SJSA1 (cell line): Measurements from ENCODE around the gene HBA1. TPM values are rescaled to one million over a fixed set of nuclear protein-coding genes. Genes with fewer than 3 reads are reported as not detected.
A peak's percentile ranks its signal among the peaks of the same experiment; 100 is the strongest.
"Not testable (repeated sequence)": the region's sequence is repeated elsewhere in the genome, so short reads cannot be mapped to it uniquely, and the experiment has no call there.

Experiments
- DNase-seq, 2 experiments: peaks; one replicate each; pipeline ENCODE4 v3.0.0-alpha.2; 2015 to 2020; ENCODE audit warnings: low spot score in 2 of 2, low read depth in 1 of 2
- H3K27ac ChIP-seq: fragments of 250-450 bp; sonication (Bioruptor Pico); 2 replicates; pipeline ENCODE4 v1.5.1; 2020; ENCODE audit warnings: mild to moderate bottlenecking, moderate library complexity
- H3K27me3 ChIP-seq: fragments of 250-450 bp; sonication (Bioruptor Pico); replicated peaks from 2 replicates; pipeline ENCODE4 v1.5.1; 2020; ENCODE audit warnings: mild to moderate bottlenecking, moderate library complexity
- H3K36me3 ChIP-seq: fragments of 250-450 bp; sonication (Bioruptor Pico); 2 replicates; pipeline ENCODE4 v1.5.1; 2020; ENCODE audit warnings: mild to moderate bottlenecking
- H3K4me1 ChIP-seq: fragments of 250-450 bp; sonication (Bioruptor Pico); replicated peaks from 2 replicates; pipeline ENCODE4 v1.6.1; 2021; ENCODE audit warnings: mild to moderate bottlenecking
- H3K4me3 ChIP-seq: fragments of 250-450 bp; sonication (Bioruptor Pico); 2 replicates; pipeline ENCODE4 v1.5.1; 2020; ENCODE audit warnings: mild to moderate bottlenecking
- H3K9me3 ChIP-seq: fragments of 250-450 bp; sonication (Bioruptor Pico); replicated peaks from 2 replicates; pipeline ENCODE4 v1.5.1; 2020; ENCODE audit warnings: mild to moderate bottlenecking
- total RNA-seq: library from RNA; depleted of rRNA; stranded (reverse); fragments of >200 nt; shearing (Covaris generic); gene quantifications from 2 replicates; pipeline ENCODE4 v1.2.3, GENCODE V29; 2014; rRNA removed

The HBA1 gene
- total RNA-seq = not detected in 2 replicates

GRCh38 chr16:176477-177382, at the start of gene HBA1:
Gene HBA1 (plus strand): TSS chr16:176680. CDS start chr16:176717, 37 bp downstream.
- DNase-seq, H3K9me3 ChIP-seq, H3K27ac ChIP-seq, H3K4me3 ChIP-seq, H3K36me3 ChIP-seq: not testable (repeated sequence)
- Histone ChIP-seq H3K4me1 (peaks cover 19% of the 10 kb centered on the region), H3K27me3 (peaks cover 60% of the 10 kb centered on the region)

- Histone ChIP-seq H3K4me3 (no peak overlapping the region), H3K9me3 (no peaks in the 10 kb centered on the region), H3K27ac (no peak overlapping the region), H3K27me3 (no peaks in the 10 kb centered on the region), H3K36me3 (no peaks in the 10 kb centered on the region), H3K4me1 (no peaks in the 10 kb centered on the region)
- no peak for DNase-seq
These were observed 47.4 kb upstream of the HBA1 start for GRCh38 chr16:129075-129474.

GRCh38 chr16:130533-131173, 45.8 kb upstream of the HBA1 start:
- H3K4me3 ChIP-seq = no peak overlapping the region
- no peak overlapping the region for H3K27ac ChIP-seq
- no peaks in the 10 kb centered on the region for H3K4me1 ChIP-seq
- no peaks in the 10 kb centered on the region for H3K36me3 ChIP-seq
- H3K27me3 ChIP-seq = no peaks in the 10 kb centered on the region
- no peak for DNase-seq
- H3K9me3 ChIP-seq = no peaks in the 10 kb centered on the region

GRCh38 chr16:132120-132519, 44.4 kb upstream of the HBA1 start:
- no peaks in the 10 kb centered on the region for H3K36me3 ChIP-seq
- H3K4me3 ChIP-seq = no peak overlapping the region
- no peak overlapping the region for H3K27ac ChIP-seq
- no peaks in the 10 kb centered on the region for H3K4me1 ChIP-seq
- no peak for DNase-seq
- no peaks in the 10 kb centered on the region for H3K9me3 ChIP-seq
- H3K27me3 ChIP-seq = no peaks in the 10 kb centered on the region

- no peak overlapping the region for H3K4me3 ChIP-seq
- no peaks in the 10 kb centered on the region for H3K36me3 ChIP-seq
- H3K27me3 ChIP-seq = no peaks in the 10 kb centered on the region
- no peaks in the 10 kb centered on the region for H3K9me3 ChIP-seq
- H3K4me1 ChIP-seq = no peaks in the 10 kb centered on the region
- DNase-seq = no peak
- no peak overlapping the region for H3K27ac ChIP-seq
These were observed 42.8 kb upstream of the HBA1 start for GRCh38 chr16:133716-134115.

- Histone ChIP-seq H3K27ac (no peak overlapping the region), H3K4me1 (no peaks in the 10 kb centered on the region), H3K9me3 (no peaks in the 10 kb centered on the region), H3K4me3 (peak overlapping the region; percentile 45), H3K27me3 (no peaks in the 10 kb centered on the region), H3K36me3 (no peaks in the 10 kb centered on the region)
- peak in 1 of 2 experiments; percentile 25 for DNase-seq
These were observed 38.4 kb upstream of the HBA1 start for GRCh38 chr16:138049-138417.

GRCh38 chr16:140175-140857, 36.2 kb upstream of the HBA1 start:
- Histone ChIP-seq H3K9me3 (no peaks in the 10 kb centered on the region), H3K4me3 (no peak overlapping the region), H3K36me3 (no peaks in the 10 kb centered on the region), H3K27ac (no peak overlapping the region), H3K4me1 (no peaks in the 10 kb centered on the region), H3K27me3 (no peaks in the 10 kb centered on the region)
- no peak for DNase-seq

GRCh38 chr16:142405-142967, 34.0 kb upstream of the HBA1 start:
- Histone ChIP-seq H3K4me1 (no peaks in the 10 kb centered on the region), H3K4me3 (no peak overlapping the region), H3K36me3 (no peaks in the 10 kb centered on the region), H3K27me3 (no peaks in the 10 kb centered on the region; the same call in 1 of the 2 replicates), H3K9me3 (no peaks in the 10 kb centered on the region), H3K27ac (no peak overlapping the region)
- no peak for DNase-seq

GRCh38 chr16:143047-143446, 33.4 kb upstream of the HBA1 start:
- no peak overlapping the region for H3K27ac ChIP-seq
- no peaks in the 10 kb centered on the region for H3K4me1 ChIP-seq
- H3K4me3 ChIP-seq = no peak overlapping the region
- no peaks in the 10 kb centered on the region for H3K9me3 ChIP-seq
- DNase-seq = no peak
- H3K27me3 ChIP-seq = no peaks in the 10 kb centered on the region; the same call in 1 of the 2 replicates
- H3K36me3 ChIP-seq = no peaks in the 10 kb centered on the region

GRCh38 chr16:143456-143855, 33.0 kb upstream of the HBA1 start:
- H3K9me3 ChIP-seq = no peaks in the 10 kb centered on the region
- no peak for DNase-seq
- H3K36me3 ChIP-seq = no peaks in the 10 kb centered on the region
- no peak overlapping the region for H3K27ac ChIP-seq
- H3K27me3 ChIP-seq = no peaks in the 10 kb centered on the region; the same call in 1 of the 2 replicates
- no peak overlapping the region for H3K4me3 ChIP-seq
- H3K4me1 ChIP-seq = no peaks in the 10 kb centered on the region; the same call in 1 of the 2 replicates

GRCh38 chr16:144797-145252, 31.7 kb upstream of the HBA1 start:
- peaks cover 12% of the 10 kb centered on the region for H3K4me1 ChIP-seq
- DNase-seq = no peak
- no peaks in the 10 kb centered on the region; the same call in 1 of the 2 replicates for H3K27me3 ChIP-seq
- no peak overlapping the region for H3K27ac ChIP-seq
- H3K9me3 ChIP-seq = no peaks in the 10 kb centered on the region
- no peak overlapping the region for H3K4me3 ChIP-seq
- H3K36me3 ChIP-seq = no peaks in the 10 kb centered on the region

GRCh38 chr16:146646-147045, 29.8 kb upstream of the HBA1 start:
- Histone ChIP-seq H3K4me3 (no peak overlapping the region), H3K27me3 (no peaks in the 10 kb centered on the region; the same call in 1 of the 2 replicates), H3K36me3 (no peaks in the 10 kb centered on the region), H3K9me3 (no peaks in the 10 kb centered on the region), H3K4me1 (peaks cover 17% of the 10 kb centered on the region), H3K27ac (no peak overlapping the region)
- no peak for DNase-seq

- peaks cover 17% of the 10 kb centered on the region for H3K4me1 ChIP-seq
- peak; percentile 68 to 70 for DNase-seq
- H3K9me3 ChIP-seq = no peaks in the 10 kb centered on the region
- H3K36me3 ChIP-seq = no peaks in the 10 kb centered on the region
- H3K27me3 ChIP-seq = no peaks in the 10 kb centered on the region; the same call in 1 of the 2 replicates
- no peak overlapping the region for H3K27ac ChIP-seq
- no peak overlapping the region for H3K4me3 ChIP-seq
These were observed 27.3 kb upstream of the HBA1 start for GRCh38 chr16:149024-149660.
